K562 (cell line): ENCODE measurements around the gene NINL. TPM values are rescaled to one million over a fixed set of nuclear protein-coding genes. Genes with fewer than 3 reads are reported as not detected.

Experiments
- ATAC-seq: fragments of 200-7000 bp; cut with Tn5 transposase; 3 replicates; pipeline ENCODE4 v1.9.1; 2020; ENCODE audit warnings: moderate library complexity
- BruUV-seq: library from RNA; stranded (reverse); fragments of 400-500 nt; replicated peaks from 2 replicates; lab custom pipeline; 2021; lab: Mats Ljungman, UMichigan
- CTCF ChIA-PET: fragments of 300-600 bp; formaldehyde crosslinking; extraction: SDS; loops from one replicate; lab custom pipeline; 2021; ENCODE audit warnings: low intra/inter-chr PET ratio; lab: Yijun Ruan, JAX
- POLR2A ChIA-PET: fragments of 300-600, 350-650 bp; sonication (Branson Sonifier 250); formaldehyde crosslinking; extraction: SDS; loops from one replicate; lab custom pipeline; 2021; ENCODE audit warnings: antibody characterized with exemption, inconsistent platforms; lab: Yijun Ruan, JAX
- DNase-seq, 4 experiments: peaks; one replicate each; pipeline versions ENCODE4 v3.0.0 to v3.0.0-alpha.2; 2011 to 2018; ENCODE audit warnings: low spot score in 3 of 4, mixed read lengths in 3 of 4; ENCODE audit errors: extremely low read depth in 1 of 4
- FAIRE-seq: peaks from 2 replicates; lab custom pipeline; 2011; peaks lifted over from hg19 to GRCh38; lab: Jason Lieb, UNC
- H2AFZ ChIP-seq: 2 replicates; pipeline ENCODE4 v1.6.0; 2011; ENCODE audit warnings: low read depth, low read length, control low read depth, inconsistent platforms
- H3K27ac ChIP-seq: fragments of 200-600 bp; 3 replicates; pipeline ENCODE4 v1.8.0; 2011; ENCODE audit warnings: low read depth, mild to moderate bottlenecking, control low read depth, inconsistent platforms, low read length, moderate library complexity, mixed read lengths; ENCODE audit errors: extremely low read depth
- H3K27me3 ChIP-seq, 2 experiments: fragments of 300-600 bp in 1 of 2; 2 replicates in 1 of 2; 3 replicates in 1 of 2; pipeline versions ENCODE4 v1.6.0 to v1.8.0; 2011; ENCODE audit warnings: inconsistent platforms in 2 of 2, low read length in 2 of 2, mild to moderate bottlenecking in 1 of 2, mixed read lengths in 1 of 2, moderate library complexity in 1 of 2; ENCODE audit not compliant: control insufficient read depth in 2 of 2, insufficient read depth in 2 of 2
- H3K36me3 ChIP-seq: fragments of 300-600 bp; 3 replicates; pipeline ENCODE4 v1.8.0; 2011; ENCODE audit warnings: mild to moderate bottlenecking, low read length, inconsistent platforms; ENCODE audit not compliant: control insufficient read depth, insufficient read depth
- H3K4me1 ChIP-seq, 2 experiments: fragments of 200-600 bp in 1 of 2; replicated peaks in 1 of 2; 2 replicates in 1 of 2; 3 replicates in 1 of 2; pipeline versions ENCODE4 v1.5.1 to v1.8.0; 2011; ENCODE audit warnings: inconsistent platforms in 2 of 2, low read length in 2 of 2, mild to moderate bottlenecking in 1 of 2, mixed read lengths in 1 of 2, moderate library complexity in 1 of 2; ENCODE audit not compliant: control insufficient read depth in 2 of 2, insufficient read depth in 2 of 2
- H3K4me2 ChIP-seq: 2 replicates; pipeline ENCODE4 v1.6.1; 2011; ENCODE audit warnings: low read length, control low read depth, inconsistent platforms, mixed read lengths; ENCODE audit not compliant: insufficient read depth
- H3K4me3 ChIP-seq: fragments of 200-600 bp; sonication (generic), shearing (Covaris generic); 2 replicates; pipeline ENCODE4 v1.5.1; 2016; ENCODE audit warnings: control low read depth, inconsistent platforms
- H3K79me2 ChIP-seq: fragments of 200-600 bp; 3 replicates; pipeline ENCODE4 v1.8.0; 2011; ENCODE audit warnings: low read length, inconsistent platforms; ENCODE audit not compliant: control insufficient read depth, insufficient read depth
- H3K9ac ChIP-seq, 2 experiments: 2 replicates each; pipeline versions ENCODE4 v1.6.0 to v1.6.1; 2011; ENCODE audit warnings: low read depth in 2 of 2, low read length in 2 of 2, control low read depth in 1 of 2, inconsistent platforms in 1 of 2, mild to moderate bottlenecking in 1 of 2, mixed read lengths in 1 of 2; ENCODE audit not compliant: insufficient read depth in 1 of 2
- H3K9me1 ChIP-seq: one replicate; pipeline ENCODE4 v1.6.0; 2011; ENCODE audit warnings: inconsistent platforms, mild to moderate bottlenecking, low read length, moderate library complexity; ENCODE audit not compliant: control insufficient read depth, insufficient read depth
- H3K9me3 ChIP-seq: replicated peaks from 2 replicates; pipeline ENCODE4 v1.5.1; 2011; ENCODE audit warnings: low read depth, low read length, inconsistent platforms; ENCODE audit not compliant: control insufficient read depth, insufficient read depth
- H4K20me1 ChIP-seq: replicated peaks from 2 replicates; pipeline ENCODE4 v1.6.1; 2011; ENCODE audit warnings: low read length, inconsistent platforms, mixed read lengths; ENCODE audit not compliant: control insufficient read depth, insufficient read depth
- ATF1 ChIP-seq, 2 experiments: fragments of 450-650 bp in 1 of 2; IDR thresholded peaks; 2 replicates each; pipeline ENCODE4 v1.6.1; 2016; ENCODE audit warnings: missing compliant biosample characterization in 1 of 2, missing genetic modification characterization in 1 of 2
- CC2D1A ChIP-seq: fragments of 450-650 bp; IDR thresholded peaks from 2 replicates; pipeline ENCODE4 v1.6.1; 2017; ENCODE audit warnings: mild to moderate bottlenecking
- GTF2F1 ChIP-seq: IDR thresholded peaks from 2 replicates; pipeline ENCODE4 v1.6.1; 2011; ENCODE audit warnings: low read depth, low read length, improper control_type of control experiment
- SNIP1 ChIP-seq: fragments of 450-650 bp; IDR thresholded peaks from 2 replicates; pipeline ENCODE4 v1.7.1; 2017; ENCODE audit warnings: low read depth, mild to moderate bottlenecking
- TRIM28 ChIP-seq: fragments of 450-650 bp; IDR thresholded peaks from 2 replicates; pipeline ENCODE4 v1.6.1; 2017
- ZFPM2 ChIP-seq: fragments of 250-450 bp; sonication (Bioruptor Pico); IDR thresholded peaks from 2 replicates; pipeline ENCODE4 v1.5.1; 2022; ENCODE audit warnings: mild to moderate bottlenecking
- ZNF445 ChIP-seq: fragments of 250-450 bp; sonication (Bioruptor Pico); IDR thresholded peaks from 2 replicates; pipeline ENCODE4 v1.4.0; 2020; ENCODE audit warnings: low read depth, mild to moderate bottlenecking, moderate library complexity
- WGBS: fragments of 100-300 bp; shearing (Covaris generic); methylation state at CpG from one replicate; pipeline ENCODE4 v1.1.6; 2016; ENCODE audit warnings: low coverage, mixed read lengths; ENCODE audit not compliant: insufficient coverage; ENCODE audit errors: missing lambda C conversion rate; 5-methylcytosine and 5-hydroxymethylcytosine counted together
- in situ Hi-C: fragments of 300-500 bp; cut with MboI; formaldehyde crosslinking; loops from 4 replicates; pipeline ENCODE4 v1.15.0; 2018; ENCODE audit warnings: inconsistent platforms, mixed read lengths
- intact Hi-C: fragments of 100-400 bp; cut with micrococcal nuclease; formaldehyde crosslinking; loops from 2 replicates; pipeline ENCODE4 v1.14.2; 2022
- polyA plus RNA-seq, 8 experiments: library from polyadenylated mRNA; depleted of rRNA in 4 of 8; stranded (reverse) in 5 of 8; unstranded in 3 of 8; fragments of >200 nt; fragmentation: Nextera tagmentation in 2 of 8; fragmentation: Illumina TruSeq in 1 of 8; extraction: Ambion mirVana in 2 of 8; extraction: Trizol in 1 of 8; gene quantifications; 2 replicates each; pipeline versions ENCODE4 v1.2.1 to v1.2.3, GENCODE V29; 2011 to 2014; ENCODE audit warnings: inconsistent platforms in 1 of 8, missing spikeins in 1 of 8
- total RNA-seq, 7 experiments: library from RNA; depleted of rRNA in 6 of 7; stranded (reverse); fragments of >200 nt in 6 of 7; fragmentation: Illumina TruSeq in 2 of 7; extraction: Trizol in 2 of 7; gene quantifications; 2 replicates each; pipeline versions ENCODE4 v1.2.1 to v1.2.3, GENCODE V29; 2011 to 2021; ENCODE audit warnings: low replicate concordance in 1 of 7
- TF ChIP-seq, protein P1 (sequence below), 3 experiments: IDR thresholded peaks in 2 of 3; conservative IDR thresholded peaks in 1 of 3; 2 replicates each; pipeline ENCODE4 v1.5.1; 2011 to 2012; ENCODE audit warnings: low read length in 3 of 3, mild to moderate bottlenecking in 3 of 3, control low read depth in 2 of 3, improper control_type of control experiment in 1 of 3, inconsistent platforms in 1 of 3, low read depth in 1 of 3, mixed read lengths in 1 of 3, moderate library complexity in 1 of 3; ENCODE audit not compliant: insufficient read depth in 2 of 3

Gene NINL
- total and polyA plus RNA-seq, 9 of the 15 experiments (the other 6 are each of a cell fraction or from before 2014, with no cell fraction given) = 0.03 to 0.22 (median 0.05) TPM; not detected in 5

GRCh38 chr20:25532971-25533391 is 52.4 kb downstream of the NINL start:
- CTCF ChIA-PET = no interaction called here
- intact Hi-C loops = no loop called here

GRCh38 chr20:25532015-25532751 is 53.1 kb downstream of the NINL start:
- WGBS = 0% methylated on average over 4 of the region's 12 CpGs
- in situ Hi-C loops = no loop called here
- peaks cover 7 to 22% of the 10 kb centered on the region in 2 experiments; a peak in 3 of 5 replicates for H3K27me3 ChIP-seq
- H3K9ac ChIP-seq = no peak overlapping the region
- CTCF ChIA-PET = no interaction called here
- no peaks in the 10 kb centered on the region for H3K36me3 ChIP-seq
- POLR2A ChIA-PET = interaction anchor here (0.6 to 0.7 kb wide), 3 partner anchors 34 to 468 kb away, joined by 3 read pairs; no protein-coding TSS in a partner anchor
- H4K20me1 ChIP-seq = no peaks in the 10 kb centered on the region
- FAIRE-seq = no peak
- no peaks in the 10 kb centered on the region for H3K79me2 ChIP-seq
- no peaks in the 10 kb centered on the region for H3K4me1 ChIP-seq
- H3K9me3 ChIP-seq = no peaks in the 10 kb centered on the region
- peak in 1 of 4 experiments; percentile 13 for DNase-seq
- no peaks in the 10 kb centered on the region for H3K9me1 ChIP-seq
- H3K4me2 ChIP-seq = no peak overlapping the region
- H2AFZ ChIP-seq = no peak overlapping the region
- TF ChIP-seq ATF1 (CRISPR knock-in tag; IDR thresholded peaks at IDR 0.05) (no peak), ATF1 (tag; IDR thresholded peaks at IDR 0.05) (no peak)
- TF ChIP-seq, protein P1, sequence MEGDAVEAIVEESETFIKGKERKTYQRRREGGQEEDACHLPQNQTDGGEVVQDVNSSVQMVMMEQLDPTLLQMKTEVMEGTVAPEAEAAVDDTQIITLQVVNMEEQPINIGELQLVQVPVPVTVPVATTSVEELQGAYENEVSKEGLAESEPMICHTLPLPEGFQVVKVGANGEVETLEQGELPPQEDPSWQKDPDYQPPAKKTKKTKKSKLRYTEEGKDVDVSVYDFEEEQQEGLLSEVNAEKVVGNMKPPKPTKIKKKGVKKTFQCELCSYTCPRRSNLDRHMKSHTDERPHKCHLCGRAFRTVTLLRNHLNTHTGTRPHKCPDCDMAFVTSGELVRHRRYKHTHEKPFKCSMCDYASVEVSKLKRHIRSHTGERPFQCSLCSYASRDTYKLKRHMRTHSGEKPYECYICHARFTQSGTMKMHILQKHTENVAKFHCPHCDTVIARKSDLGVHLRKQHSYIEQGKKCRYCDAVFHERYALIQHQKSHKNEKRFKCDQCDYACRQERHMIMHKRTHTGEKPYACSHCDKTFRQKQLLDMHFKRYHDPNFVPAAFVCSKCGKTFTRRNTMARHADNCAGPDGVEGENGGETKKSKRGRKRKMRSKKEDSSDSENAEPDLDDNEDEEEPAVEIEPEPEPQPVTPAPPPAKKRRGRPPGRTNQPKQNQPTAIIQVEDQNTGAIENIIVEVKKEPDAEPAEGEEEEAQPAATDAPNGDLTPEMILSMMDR (IDR thresholded peaks at IDR 0.05 in 2 of 3, conservative IDR thresholded peaks at IDR 0.05 in 1 of 3; ENCODE audit: insufficient read depth in 2 of 3, low read depth in 1 of 3, low read length in 3 of 3) = 0 out of 6 replicates have a peak, but pooled peaks of 2 of the 3 experiments have one; percentile 10 to 12
- no peak overlapping the region for H3K4me3 ChIP-seq
- intact Hi-C loops = no loop called here
- H3K27ac ChIP-seq = no peak overlapping the region
- ATAC-seq = peak; percentile 71
- BruUV-seq = no TSS peak

More at GRCh38 chr20:25532971-25533391, 52.4 kb downstream of the NINL start:
- Histone ChIP-seq H3K4me2 (no peak overlapping the region), H3K79me2 (no peaks in the 10 kb centered on the region), H3K4me3 (no peak overlapping the region), H3K9me3 (no peaks in the 10 kb centered on the region), H3K36me3 (no peaks in the 10 kb centered on the region), H3K4me1 (no peaks in the 10 kb centered on the region), H3K9me1 (no peaks in the 10 kb centered on the region), H2AFZ (no peak overlapping the region), H3K27ac (no peak overlapping the region), H3K9ac (no peak overlapping the region), H3K27me3 (peaks cover 7 to 27% of the 10 kb centered on the region in 2 experiments; a peak in 3 of 5 replicates), H4K20me1 (no peaks in the 10 kb centered on the region)
- TF ChIP-seq GTF2F1 = no peak
- TF ChIP-seq TRIM28 = no peak
- TF ChIP-seq SNIP1 = no peak
- no peak for TF ChIP-seq ZNF445 (CRISPR knock-in tag)
- TF ChIP-seq ZFPM2 = no peak
- no peak for TF ChIP-seq CC2D1A
- FAIRE-seq = no peak
- in situ Hi-C loops = no loop called here
- POLR2A ChIA-PET = no interaction called here
- WGBS = 0% methylated on average over 8 of the region's 11 CpGs
- no peak for ATAC-seq
- no TSS peak for BruUV-seq
- DNase-seq = no peak
